GM20000 (cell line): Measurements from ENCODE around the gene SLC35F3.

Experiments
- DNase-seq: peaks from one replicate; pipeline ENCODE4 v3.0.0; 2012; ENCODE audit warnings: low spot score
- TF ChIP-seq, protein P1 (sequence below): IDR thresholded peaks from 2 replicates; pipeline ENCODE4 v1.5.1; 2012; ENCODE audit warnings: mild to moderate bottlenecking, control low read depth; ENCODE audit errors: extremely low read depth, missing control alignments

The SLC35F3 gene

GRCh38 chr1:233912909-233913308, 8.4 kb downstream of the SLC35F3 start:
- TF ChIP-seq, protein P1, sequence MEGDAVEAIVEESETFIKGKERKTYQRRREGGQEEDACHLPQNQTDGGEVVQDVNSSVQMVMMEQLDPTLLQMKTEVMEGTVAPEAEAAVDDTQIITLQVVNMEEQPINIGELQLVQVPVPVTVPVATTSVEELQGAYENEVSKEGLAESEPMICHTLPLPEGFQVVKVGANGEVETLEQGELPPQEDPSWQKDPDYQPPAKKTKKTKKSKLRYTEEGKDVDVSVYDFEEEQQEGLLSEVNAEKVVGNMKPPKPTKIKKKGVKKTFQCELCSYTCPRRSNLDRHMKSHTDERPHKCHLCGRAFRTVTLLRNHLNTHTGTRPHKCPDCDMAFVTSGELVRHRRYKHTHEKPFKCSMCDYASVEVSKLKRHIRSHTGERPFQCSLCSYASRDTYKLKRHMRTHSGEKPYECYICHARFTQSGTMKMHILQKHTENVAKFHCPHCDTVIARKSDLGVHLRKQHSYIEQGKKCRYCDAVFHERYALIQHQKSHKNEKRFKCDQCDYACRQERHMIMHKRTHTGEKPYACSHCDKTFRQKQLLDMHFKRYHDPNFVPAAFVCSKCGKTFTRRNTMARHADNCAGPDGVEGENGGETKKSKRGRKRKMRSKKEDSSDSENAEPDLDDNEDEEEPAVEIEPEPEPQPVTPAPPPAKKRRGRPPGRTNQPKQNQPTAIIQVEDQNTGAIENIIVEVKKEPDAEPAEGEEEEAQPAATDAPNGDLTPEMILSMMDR = no peak
- no peak for DNase-seq

DNA sequence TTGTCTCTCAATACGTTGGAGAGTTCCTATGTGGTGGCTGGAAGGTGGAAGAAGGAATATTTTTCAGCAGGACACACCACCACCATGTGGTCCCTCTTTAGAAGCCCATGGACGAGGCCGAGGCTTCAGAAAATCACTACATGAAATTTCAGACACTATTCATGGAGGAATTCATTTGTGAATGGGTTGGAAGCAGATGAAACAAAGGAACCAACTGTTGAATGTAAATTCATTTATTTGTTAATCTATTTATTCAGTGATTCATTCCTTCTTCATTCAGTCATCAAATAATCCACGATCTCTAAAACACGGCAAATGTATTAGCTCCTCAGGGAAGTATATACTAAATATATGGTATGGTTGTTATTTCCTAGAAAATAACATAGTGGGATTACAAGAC, 12.2 kb downstream of the SLC35F3 start:
- TF ChIP-seq, protein P1 = no peak
- no peak for DNase-seq

GRCh38 chr1:233919786-233920185, 15.3 kb downstream of the SLC35F3 start:
- no peak for DNase-seq
- TF ChIP-seq, protein P1 = no peak

DNA sequence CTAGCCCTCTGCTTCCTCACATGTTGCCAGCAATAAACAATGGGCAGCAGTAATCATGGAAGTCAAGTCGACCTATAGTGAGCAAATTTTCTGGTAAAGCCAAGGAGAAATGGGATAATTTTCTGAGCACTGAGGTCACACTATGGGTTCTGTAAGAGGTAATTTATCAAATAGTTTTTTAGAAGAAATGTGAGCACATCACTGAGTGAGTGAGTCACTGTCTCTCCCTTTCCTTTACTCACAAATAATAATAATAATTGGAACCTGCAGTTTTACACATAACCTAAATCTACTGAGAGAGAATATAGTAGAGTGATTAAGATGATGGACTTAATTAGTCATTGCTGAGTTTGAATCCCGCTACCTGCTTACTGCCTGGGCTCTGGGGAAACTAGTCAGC, 23.6 kb downstream of the SLC35F3 start:
- DNase-seq = no peak
- TF ChIP-seq, protein P1 = no peak

DNA sequence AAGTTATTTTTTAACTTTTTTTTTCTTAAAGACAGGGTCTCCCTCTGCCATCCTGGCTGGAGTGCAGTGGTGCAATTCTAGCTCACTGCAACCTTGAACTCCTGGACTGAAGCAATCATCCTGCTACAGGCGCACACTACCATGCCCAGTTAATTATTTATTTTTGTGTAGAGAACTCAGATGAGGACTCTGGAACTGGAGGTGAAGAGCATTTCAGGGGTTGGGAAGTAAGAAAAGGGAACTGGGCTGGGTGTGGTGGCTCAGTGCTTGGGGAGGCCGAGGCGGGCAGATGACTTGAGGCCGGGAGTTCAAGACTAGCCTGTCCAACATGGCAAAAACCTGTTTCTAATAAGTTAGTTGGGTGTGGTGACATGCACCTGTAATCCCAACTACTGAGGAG, 28.9 kb downstream of the SLC35F3 start:
- DNase-seq = no peak

DNA sequence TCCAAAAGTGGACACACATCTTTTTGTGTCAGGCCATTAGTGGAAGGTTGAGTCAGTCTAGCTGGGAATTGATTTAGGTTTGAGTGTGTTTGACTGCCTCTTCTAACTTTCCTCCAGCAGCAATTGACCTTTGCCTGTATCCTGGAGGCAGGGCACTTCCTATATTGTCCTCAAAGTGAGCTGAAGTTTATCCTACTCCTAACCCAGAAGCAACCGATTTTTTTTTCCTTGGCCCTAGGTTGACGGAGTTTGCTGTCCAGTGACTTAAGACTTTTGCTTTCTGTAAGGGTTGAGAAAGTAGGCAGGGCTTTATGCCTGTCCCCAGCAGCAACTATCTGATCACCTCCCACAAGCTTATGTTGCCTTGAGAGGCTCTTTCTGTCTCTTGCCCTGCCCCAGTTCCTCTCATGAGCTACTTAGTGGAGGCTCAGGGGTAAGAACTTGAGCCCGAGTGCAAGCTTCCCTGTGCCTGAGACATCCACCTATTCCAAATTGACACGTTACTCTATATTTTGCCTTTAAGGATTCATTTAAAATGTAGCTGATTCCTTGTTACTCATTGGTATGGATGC, 30.9 kb downstream of the SLC35F3 start:
- DNase-seq = no peak
- TF ChIP-seq, protein P1 = no peak

More for the DNA sequence above, 28.9 kb downstream of the SLC35F3 start:
- TF ChIP-seq, protein P1 = no peak

- TF ChIP-seq, protein P1 = no peak
- DNase-seq = no peak
Observed at GRCh38 chr1:233936422-233936821, 31.9 kb downstream of the SLC35F3 start.
